ENCODE data around the gene TNRC18.

DNA sequence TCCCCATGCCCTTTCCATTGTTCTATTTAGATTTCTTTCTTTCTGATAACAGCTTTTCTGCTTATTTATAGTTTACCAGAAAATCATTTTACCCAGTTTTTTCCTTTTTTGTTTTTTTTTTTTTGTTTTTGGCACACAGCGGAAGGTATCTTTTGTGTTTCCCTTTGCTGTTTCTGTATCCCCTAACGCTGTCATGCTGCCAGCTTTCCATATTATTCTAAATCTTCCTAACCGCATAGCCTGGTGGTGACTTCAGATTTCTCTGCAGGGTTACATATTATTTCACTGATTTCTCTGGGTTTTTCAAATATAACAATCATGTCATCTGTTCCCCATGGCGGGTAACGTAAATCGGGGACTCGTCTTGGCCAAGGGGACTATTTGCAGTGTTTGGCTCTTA, 144.9 kb downstream of the TNRC18 start:
- TF ChIP-seq, protein P1, sequence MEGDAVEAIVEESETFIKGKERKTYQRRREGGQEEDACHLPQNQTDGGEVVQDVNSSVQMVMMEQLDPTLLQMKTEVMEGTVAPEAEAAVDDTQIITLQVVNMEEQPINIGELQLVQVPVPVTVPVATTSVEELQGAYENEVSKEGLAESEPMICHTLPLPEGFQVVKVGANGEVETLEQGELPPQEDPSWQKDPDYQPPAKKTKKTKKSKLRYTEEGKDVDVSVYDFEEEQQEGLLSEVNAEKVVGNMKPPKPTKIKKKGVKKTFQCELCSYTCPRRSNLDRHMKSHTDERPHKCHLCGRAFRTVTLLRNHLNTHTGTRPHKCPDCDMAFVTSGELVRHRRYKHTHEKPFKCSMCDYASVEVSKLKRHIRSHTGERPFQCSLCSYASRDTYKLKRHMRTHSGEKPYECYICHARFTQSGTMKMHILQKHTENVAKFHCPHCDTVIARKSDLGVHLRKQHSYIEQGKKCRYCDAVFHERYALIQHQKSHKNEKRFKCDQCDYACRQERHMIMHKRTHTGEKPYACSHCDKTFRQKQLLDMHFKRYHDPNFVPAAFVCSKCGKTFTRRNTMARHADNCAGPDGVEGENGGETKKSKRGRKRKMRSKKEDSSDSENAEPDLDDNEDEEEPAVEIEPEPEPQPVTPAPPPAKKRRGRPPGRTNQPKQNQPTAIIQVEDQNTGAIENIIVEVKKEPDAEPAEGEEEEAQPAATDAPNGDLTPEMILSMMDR (IDR thresholded peaks at IDR 0.05; ENCODE audit: extremely low read depth in 1 of 2, insufficient read depth in 1 of 2, low read depth in 1 of 2, low read length in 2 of 2), result no peak
- TF ChIP-seq, protein P2, sequence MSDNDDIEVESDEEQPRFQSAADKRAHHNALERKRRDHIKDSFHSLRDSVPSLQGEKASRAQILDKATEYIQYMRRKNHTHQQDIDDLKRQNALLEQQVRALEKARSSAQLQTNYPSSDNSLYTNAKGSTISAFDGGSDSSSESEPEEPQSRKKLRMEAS (IDR thresholded peaks at IDR 0.05; ENCODE audit: insufficient read depth, insufficient read length), result no peak
- TF ChIP-seq POLR2A (IDR thresholded peaks at IDR 0.05; ENCODE audit: low read depth, low read length), result no peak
- TF ChIP-seq POLR2AphosphoS5 (IDR thresholded peaks at IDR 0.05; ENCODE audit: insufficient read depth, low read depth, low read length), result no peak
- no peak for TF ChIP-seq EZH2 (IDR thresholded peaks at IDR 0.05; ENCODE audit: borderline replicate concordance, low read depth, low read length, severe bottlenecking)
